ENCODE measurements around the gene CWC15.
A peak's percentile ranks its signal among the peaks of the same experiment; 100 is the strongest.
"Not testable (repeated sequence)": the region's sequence is repeated elsewhere in the genome, so short reads cannot be mapped to it uniquely, and the experiment has no call there.

CWC15 gene

DNA sequence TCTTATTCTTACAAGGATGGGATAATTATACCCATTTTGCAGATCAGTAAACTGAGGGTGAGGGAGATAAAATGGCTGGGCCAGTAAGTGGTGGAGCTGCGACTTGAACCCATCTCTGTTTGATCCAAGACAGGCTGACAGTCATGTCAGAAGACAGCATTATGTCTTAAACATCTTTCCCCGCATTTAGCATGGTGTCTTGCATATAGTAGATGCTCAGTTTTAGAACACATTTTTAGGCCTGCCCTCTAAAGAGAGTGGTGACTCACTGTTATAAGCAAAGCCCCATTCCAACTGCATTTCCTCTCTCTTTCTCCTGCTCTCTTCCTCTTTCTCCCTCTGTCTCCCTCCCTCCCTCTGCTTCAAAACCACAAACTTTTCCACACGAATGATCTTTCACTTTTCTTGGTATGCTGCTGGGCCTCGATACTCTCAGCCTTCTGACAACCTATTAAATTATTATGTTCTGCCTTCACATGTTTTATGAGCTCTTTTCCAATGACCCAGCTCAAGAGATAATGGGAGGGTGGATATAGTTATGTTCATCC is 25.2 kb downstream of the CWC15 start:
- peak; percentile 40 for DNase-seq

DNA sequence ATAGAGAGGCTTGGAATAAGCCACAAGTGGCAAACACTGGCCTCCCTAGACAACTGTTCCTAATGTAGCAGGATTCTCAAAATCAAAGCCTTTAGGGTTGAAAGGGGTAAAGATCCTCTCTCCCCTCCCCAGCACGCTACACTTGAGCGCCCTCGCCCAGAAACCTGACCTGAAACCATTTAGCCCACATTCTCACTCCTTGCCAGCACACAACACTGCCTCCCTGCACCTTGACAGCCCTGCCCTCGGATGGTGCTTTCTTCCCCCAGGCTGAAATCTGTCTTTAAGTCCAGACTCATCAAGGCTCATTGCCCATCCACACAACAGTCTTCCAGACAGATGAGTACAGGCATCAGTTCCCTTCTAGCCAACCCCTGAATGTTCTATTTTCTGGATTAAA is 26.5 kb downstream of the CWC15 start:
- DNase-seq, result no peak

DNA sequence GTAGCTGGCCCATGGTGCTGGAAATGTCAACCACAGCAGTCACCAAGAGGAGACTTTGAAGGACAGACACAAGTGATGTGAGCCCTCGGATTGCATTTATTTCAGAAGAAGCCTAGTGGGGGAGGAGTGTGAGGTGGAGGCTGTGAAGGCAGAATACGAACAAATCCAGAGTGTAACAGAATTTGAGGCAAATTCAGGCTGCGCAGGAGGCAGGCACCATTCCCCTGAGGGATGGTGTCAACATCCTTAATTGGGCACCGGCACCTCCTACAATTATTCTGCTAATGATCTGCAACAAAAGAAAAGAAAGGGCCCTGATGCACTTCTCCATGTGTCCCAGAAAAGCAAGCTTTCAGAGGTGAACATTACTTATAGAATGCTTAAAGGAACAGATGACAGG is 32.2 kb downstream of the CWC15 start:
- DNase-seq, result no peak

DNA sequence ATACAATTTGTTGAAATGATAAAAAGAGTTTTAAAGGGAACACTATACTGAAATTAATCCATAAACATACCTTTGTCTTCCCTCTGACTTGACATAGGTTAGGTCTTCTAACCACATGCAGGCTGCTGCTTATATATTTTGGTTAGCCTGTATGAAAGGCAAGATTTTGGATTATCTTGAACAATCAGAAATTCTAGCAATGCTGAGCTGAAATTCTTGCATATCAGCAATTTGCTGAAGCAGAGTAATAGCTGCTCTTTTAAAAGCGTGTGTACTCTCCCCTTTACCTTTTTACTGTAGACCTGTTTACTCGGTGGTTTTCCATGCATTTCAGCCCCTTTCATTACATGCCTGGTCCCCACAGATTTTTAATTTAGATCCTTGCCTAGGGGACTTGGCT is 34.0 kb downstream of the CWC15 start:
- no peak for DNase-seq

DNA sequence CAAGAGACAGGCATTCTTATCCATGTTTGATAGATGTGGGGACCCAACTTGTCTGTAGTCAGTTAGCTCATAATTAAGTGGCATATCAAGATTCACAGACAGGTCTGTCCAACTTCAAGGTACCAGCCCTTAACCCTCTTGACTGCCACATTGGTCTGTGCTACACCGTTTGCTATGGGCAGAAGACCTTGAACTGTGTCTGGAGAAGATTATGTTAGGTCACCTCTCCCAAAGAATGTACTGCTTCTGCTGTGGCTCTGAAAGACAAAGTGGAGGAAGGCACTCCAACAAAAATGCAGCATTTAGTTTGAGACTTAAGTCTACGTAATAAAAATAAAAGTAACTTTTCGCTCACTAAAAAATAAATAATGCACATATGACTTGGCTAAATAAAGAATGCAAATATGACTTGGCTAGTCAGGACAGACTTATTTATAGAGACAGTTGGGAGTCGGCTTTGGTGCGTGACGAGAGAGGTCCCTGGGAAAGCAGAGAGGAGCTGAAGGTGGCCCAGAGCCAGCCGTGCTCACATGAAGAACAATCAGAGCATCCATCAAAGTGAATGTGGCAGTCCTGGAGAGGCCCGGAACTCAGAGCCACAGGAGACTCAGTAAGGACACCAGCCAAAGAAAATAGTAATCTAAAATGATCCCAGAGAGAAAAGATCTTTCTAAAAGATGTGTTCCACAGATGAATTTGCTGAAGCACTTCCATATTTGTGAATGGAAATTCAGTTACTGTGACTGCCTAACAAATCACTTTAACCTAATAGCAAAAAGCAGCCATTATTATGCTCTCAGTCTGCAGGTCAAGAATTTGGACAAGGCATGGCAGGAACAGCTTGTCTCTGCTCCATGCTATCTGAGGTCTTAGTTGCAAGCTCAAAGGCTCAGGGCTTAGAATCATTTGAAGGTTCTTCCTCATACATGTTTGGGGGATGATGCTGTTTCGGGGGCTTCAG is 35.0 kb downstream of the CWC15 start:
- DNase-seq, result no peak

DNA sequence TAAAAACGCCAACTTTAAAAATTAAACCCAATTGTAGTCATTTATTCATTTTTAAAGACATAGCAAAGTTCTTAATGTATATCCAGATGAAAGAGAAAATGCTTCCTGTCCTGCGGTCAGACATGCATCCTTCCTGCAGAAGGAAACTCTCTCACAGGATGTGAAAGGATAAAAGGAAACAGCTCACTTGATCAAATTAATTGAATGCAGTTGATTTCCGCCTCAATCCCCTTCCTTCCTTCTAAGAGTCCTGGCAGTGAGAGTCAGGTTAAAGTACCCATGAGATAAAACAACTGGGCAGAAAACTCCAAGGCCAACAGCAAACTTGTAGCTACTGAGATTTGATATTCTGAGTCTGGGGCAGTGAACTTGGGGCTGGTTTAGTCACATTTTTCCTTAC is 38.5 kb downstream of the CWC15 start:
- no peak for DNase-seq

DNA sequence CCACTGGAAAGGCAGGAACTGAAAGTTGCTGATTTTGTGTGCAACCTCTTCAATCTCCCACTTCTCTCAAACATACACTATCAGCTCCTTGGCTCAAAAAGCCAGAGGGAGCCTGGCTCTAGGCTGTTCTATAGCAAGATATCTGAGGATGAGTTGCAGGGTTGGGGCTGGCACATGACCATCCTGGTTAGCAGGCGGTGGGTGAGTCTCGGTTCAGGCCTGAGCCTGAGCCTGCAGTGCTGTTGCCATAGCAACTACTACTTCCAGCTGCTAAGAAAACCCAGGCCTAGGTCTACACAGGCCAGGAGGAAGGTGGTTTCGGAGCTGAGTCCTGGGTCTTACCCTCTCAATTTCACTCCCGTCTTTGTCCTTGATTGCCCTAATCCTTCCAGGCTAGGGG is 39.0 kb downstream of the CWC15 start:
- DNase-seq, result no peak

DNA sequence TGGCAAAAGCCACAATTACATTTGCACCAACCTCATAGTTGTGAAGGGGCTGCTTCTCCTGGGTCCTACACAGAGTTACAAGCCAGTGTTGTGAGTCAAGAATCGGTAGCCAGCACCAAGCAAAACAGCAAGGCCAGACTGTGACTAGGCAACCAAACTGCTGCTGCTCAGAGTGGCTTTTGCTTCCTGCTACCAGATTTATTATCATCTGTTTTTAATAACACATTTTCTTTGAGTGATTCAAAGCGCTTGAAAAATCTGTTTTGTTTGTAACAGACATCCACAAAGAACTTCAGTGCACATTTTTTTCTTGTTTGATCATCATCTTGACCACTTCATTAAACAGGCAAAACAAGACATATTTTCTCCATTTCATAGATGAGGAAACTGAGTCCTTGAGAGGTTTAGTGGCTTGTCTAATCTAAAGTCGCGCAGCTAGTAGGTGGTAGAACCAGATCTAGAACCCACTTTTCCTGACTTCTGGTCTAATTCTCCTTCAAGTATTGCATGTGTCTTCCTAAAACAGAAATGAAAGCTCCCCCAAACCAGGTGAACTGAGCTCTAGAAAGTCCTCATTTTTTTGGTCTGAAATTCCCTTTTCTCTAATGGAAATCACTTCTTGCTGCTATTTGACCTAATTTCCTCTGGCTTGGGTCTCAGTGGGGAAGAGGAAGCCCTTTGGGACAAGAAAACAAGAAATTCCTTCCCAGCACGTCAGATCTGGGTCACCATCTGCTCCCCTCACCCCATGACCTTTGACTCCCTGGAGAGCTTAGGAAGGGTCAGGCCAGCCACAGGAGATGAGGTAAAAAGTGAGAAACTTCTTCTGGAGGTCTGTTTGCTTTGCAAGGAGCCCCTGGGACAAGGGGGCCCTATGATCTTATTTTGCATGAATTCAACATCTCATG is 39.9 kb downstream of the CWC15 start:
- no peak for DNase-seq

DNA sequence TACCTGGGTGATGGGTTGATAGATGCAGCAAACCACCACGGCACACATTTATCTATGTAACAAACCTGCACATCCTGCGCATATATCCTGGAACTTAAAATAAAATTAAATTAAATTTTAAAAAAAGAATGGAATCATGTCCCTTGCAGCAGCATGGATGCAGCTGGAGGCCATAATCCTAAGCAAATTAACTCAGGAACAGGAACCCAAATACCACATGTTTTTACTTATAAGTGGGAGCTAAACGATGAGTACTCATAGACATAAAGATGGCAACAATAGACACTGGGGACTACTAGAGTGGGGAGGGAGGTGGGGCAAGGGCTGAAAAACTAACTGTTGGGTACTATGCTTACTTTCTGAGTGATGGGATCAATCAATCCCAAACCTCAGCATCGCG is 40.9 kb downstream of the CWC15 start:
- no peak for DNase-seq

DNA sequence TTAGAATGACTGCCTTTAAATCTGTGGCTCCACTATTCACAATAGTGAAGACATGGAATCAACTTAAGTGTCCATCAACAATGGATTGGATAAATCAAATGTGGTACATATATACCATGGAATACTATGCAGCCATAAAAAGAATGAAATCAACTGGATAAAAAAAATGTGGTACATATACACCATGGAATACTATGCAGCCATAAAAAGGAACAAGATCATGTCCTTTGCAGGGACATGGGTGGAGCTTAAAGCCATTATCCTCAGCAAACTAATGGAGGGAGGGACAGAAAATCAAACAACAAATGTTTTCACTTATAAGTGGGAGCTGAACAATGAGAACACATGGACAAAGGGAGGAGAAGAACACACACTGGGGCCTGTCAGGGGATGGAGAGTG is 41.3 kb downstream of the CWC15 start:
- not testable (repeated sequence) for DNase-seq

DNA sequence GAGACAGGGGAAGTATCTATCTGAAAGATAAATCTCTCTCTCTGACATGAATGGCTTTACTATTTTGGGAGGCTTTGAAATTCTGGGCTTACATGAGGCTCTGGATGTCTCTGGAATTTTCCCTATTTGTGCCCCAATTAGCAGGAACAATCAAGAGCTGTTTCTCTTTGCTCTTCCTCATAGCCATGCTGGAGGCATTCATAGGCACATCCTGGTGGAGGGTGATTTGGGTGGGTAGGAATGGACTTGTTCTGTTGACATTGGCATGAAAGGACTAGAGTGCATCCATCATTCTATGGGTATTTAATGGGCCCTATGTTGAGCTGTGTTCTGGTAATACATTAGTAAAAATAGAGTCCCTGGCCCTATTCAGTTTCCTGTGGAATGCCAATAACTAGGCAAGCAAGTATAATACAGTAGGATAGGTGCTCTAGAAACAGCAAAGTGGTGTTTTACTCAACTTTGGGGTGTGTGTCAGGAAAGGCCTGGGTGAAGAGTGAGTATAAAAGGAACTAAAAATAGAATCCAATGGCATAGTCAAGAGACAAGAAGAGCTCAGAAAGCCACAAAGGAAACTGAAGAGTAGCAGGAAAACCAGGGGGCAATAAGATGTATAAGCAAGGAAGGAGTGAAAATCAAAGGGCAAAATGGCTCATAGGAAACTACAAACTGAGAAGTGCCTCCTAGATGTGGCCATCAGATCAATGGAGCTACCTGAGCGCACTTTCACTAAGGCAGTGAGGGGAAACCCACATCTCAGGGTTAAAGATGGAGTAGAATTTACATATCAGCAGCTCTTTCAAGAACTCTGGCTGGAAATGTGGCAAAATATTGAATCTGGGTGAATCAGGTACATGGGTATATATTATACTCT is 45.0 kb downstream of the CWC15 start:
- DNase-seq, result no peak

DNA sequence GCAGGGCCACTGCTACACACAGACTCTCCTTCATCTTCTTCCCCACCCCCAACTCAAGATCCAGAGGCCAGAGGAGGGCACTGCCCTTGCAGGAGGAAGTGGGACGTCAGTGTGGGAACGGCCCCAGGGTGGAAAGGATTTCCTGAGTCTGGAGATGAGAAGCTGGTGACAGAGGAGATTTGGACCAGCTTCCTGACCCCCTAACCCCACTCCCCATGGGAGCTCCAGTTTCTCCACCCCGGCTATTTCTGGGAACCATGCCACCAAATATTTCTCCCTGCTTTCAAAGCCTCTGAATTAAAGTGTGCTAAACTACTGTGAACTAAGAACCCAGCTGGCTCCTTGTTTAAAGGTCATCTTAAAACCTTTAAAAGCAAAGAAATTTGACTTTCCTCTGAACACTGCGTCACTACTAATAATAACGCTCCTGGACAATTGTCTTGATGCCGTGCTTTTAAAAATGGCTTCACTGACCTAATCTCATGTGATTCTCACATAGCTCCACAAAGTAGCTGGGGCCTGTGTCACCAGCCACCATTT is 46.6 kb downstream of the CWC15 start:
- DNase-seq, result peak; percentile 34

DNA sequence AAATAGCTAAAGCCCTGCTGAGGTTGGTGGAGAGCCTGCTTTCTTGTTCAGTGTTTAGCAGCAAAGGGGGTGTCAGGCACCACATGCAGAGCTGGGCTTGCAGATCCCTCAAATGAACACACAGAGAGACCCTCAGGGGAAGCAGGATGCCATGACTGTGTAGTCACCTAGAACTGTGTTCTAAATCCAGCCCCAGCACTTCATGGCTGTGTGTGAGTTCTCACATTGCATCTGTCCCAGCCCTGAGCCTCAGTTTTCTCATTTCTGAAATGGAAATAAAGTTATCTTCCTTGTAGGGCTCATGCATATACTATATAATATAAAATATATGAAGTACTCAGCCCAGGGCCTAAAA is 47.1 kb downstream of the CWC15 start:
- no peak for DNase-seq

DNA sequence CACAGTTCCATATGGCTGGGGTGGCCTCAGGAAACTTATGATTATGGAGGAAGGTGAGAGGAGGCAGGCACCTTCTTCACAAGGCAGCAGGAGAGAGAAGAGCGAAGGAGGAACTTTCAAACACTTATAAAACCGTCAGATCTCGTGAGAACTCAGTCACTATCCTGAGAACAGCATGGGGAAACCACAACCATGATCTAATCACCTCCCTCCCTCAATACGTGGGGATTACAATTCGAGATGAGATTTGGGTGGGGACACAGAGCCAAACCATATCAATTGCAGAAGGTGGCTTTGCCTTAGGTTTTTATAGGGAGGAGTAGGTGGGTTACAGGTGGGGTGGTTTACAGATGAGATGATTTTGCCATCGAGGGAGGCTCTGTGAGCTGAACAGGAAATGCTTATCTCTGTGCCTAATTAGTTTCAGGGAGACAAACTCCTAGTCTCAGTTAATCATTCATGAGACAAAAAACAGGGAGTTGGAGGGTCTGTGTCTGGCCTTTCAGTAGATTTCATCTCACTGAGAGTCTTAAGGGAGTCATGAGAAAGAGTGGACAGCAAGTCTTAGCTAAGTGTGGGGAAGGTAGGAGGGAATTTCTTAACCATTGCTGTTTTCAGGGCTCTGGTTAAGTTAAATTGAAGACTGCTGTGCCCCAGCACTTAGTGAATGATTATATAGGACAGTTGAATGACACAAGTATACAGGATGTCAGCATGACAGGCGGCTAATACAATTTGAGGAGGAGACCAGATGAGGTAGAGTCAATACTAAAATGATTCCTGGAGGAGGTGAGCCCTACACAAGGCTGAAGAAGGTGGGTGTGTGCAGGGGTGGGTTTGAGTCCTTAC is 47.7 kb downstream of the CWC15 start:
- DNase-seq, result no peak

DNA sequence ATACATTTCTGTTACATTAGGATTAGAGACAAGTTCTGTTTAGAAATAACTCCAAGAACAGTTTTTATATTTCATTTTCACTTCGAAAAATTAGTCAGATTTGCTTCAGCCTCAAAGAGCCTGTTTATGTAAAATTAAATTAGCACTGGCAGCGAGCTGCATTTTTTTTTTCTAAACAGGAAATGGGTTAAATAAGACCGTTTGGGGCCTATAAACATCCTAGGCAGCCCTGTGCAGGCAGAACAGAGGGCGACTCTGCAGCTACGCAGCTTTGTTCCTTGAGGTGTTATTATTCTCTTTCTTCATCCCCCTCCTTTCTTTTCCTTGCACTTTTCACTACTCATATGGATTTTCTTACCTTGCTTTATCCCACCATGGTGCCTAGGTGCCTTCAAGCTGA is 48.7 kb downstream of the CWC15 start:
- DNase-seq, result peak; percentile 26

DNA sequence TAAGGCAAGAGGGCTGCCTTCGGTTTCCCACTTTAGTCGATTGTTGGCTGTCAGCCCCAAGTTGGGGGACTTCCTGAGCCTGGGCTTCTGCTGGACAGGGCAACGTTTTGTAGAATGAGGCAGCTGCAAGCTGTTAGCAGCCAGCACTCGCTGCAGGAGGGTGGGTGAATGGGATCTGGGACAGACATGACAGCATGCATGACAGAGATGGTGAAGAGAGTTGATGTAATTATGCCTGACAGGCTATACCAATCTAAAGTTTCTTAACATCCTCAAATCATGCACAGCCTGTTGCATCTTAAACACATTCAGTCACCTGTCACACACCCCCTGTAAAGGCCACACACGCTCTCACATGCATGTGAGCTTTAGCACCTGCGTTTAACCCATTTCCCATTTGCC is 49.2 kb downstream of the CWC15 start:
- DNase-seq, result no peak

DNA sequence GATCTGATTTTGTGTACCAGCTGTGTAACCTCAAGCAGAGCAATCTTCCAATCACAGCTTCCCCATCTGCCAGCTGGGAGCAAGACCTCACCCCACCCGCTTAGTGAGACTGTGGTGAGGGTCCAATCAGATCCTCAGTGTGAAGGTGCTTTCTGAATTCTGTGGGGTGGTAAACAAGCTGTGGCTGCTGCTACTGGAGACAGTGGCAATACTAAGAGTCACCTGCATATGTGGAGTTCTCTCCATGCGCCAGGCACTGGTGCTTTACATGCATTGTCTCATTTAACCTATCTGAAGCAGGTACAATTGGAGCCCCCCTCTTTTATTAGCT is 50.4 kb downstream of the CWC15 start:
- DNase-seq, result no peak

DNA sequence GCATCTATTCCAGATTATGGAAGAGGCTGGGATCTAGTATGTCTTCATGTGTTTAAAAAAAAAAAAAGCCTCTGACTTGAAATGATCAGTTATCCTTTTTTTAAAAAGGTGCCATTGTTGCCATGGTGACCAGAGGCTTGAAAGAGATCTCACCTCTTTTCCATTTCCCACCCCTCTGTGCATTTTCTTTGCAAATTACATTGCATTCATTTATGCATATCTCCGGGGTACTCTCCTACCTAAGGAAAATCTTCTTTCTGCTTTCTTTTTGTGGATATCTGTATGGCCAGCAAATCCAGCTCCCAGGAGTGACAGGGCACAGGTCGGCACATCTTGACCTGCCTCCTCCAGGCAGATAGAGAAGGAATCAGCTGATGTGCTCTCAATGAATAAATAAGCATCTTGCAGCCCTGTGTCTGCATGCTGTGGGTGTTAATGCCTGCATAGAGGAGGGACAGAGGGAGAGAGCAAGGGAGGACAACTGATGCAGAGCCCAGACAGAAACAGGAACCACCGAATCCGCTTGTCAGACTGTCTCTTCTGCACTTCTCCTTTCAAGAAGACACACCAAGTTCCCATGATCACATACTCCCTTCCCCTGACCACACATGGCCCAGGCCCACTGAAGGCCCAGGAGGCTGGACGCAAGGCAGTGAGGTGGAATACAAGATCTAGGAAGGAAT is 50.9 kb downstream of the CWC15 start:
- DNase-seq, result peak; percentile 57

DNA sequence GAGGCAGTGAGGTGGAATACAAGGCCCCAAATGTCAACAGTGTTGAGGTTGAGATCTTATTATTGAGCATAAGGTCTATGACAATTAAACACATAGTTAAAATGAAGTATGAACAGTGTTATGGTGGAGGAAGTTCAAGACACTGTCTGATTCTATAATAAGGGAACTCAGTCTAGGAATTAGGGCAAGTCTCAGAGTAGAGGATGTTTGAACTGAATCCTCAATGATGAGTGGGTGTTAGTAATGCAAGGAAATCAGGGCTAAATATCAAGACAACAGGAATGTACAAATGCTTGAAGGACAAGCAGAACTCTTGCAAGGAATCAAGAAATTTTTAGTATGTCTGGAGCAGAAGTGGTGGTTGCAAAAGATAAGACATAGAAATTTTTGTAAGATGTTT is 53.0 kb downstream of the CWC15 start:
- DNase-seq, result no peak

DNA sequence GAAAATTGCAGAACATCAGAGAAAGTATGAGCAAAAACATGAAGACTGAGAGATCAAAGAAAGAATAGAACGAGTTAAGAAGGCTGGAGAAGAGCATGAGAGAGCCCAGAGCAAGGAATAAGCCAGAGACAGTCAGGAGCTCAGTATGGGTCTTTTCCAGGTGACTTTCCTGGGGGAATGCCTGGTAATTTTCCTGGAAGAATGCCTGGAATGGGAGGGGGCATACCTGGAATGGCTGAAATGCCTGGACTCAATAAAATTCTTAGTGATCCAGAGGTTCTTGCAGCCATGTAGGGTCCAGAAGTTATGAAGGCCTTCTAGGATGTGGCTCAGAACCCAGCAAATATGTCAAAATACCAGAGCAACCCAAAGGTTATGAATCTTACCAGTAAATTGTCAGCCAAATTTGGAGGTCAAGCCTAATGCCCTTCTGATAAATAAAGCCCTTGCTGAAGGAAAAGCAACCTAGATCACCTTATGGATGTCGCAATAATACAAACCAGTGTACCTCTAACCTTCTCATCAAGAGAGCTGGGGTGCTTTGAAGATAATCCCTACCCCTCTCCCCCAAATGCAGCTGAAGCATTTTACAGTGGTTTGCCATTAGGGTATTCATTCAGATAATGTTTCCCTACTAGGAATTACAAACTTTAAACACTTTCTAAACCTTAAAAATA is 59.5 kb downstream of the CWC15 start:
- DNase-seq, result not testable (repeated sequence)

All from hematopoietic multipotent progenitor cell treated with erythropoietin and hydrocortisone succinate and interleukin-3 and kit ligand, for 4 days (in vitro differentiated cells).